ENCODE results near the gene RUBCN. TPM values are rescaled to one million over a fixed set of nuclear protein-coding genes. Genes with fewer than 3 reads are reported as not detected.

The RUBCN gene
- total and polyA plus RNA-seq, 2 experiments from 2014 or later, result 10.5 to 18.4 TPM

DNA sequence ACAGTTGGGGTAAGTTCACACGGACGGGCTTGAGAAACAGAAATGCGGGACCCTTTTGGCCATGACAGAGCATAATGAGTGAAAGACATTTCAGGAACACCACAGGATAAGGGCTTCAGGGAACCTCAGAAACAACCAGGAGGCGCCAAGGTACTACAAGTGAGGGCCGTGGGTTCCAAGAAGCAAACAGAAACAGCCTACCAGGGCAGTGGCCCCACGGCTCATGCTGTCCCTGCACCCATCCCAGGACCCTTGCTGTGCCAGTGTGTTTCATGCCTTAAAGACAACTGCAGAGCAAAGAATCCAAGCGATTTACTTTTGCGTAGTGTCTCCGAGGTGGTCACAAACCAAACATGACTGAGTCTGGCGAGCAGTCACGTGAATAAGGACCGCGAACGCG, 54.0 kb downstream of the RUBCN start:
- H3K9me3 ChIP-seq (ENCODE audit: low read depth), result no peaks in the 10 kb centered on the region
- no peak overlapping the region for H3K27ac ChIP-seq
- no peaks in the 10 kb centered on the region for H3K9me2 ChIP-seq (ENCODE audit: insufficient read depth)
- H3K36me3 ChIP-seq (ENCODE audit: low read depth), result peaks cover 6% of the 10 kb centered on the region; the same call in 1 of the 2 replicates
- TF ChIP-seq EZH2 (IDR thresholded peaks at IDR 0.05; ENCODE audit: insufficient read depth, poor library complexity, severe bottlenecking), result no peak
- H3K4me2 ChIP-seq (ENCODE audit: unreplicated experiment), result no peak overlapping the region
- DNase-seq, result no peak
- WGBS, 2 experiments (ENCODE audit: low coverage in 1 of 2, low lambda C conversion rate in 2 of 2, missing lambda C conversion rate in 2 of 2), result 94 to 95% methylated on average over 15 of the region's 15 CpGs
- H4K20me1 ChIP-seq (ENCODE audit: insufficient read depth), result no peaks in the 10 kb centered on the region
- H3F3A ChIP-seq (ENCODE audit: insufficient read depth), result no peaks in the 10 kb centered on the region
- in situ Hi-C loops (cut with MboI), result no loop called here
- no peaks in the 10 kb centered on the region for H3K79me2 ChIP-seq (ENCODE audit: insufficient read depth)
- H3K4me3 ChIP-seq, result no peak overlapping the region
- H3K4me1 ChIP-seq (ENCODE audit: insufficient read depth), result no peaks in the 10 kb centered on the region
- no peak overlapping the region for H2AFZ ChIP-seq
- no peaks in the 10 kb centered on the region for H3K27me3 ChIP-seq (replicated peaks; ENCODE audit: insufficient read depth)
- H3K9ac ChIP-seq, result no peak overlapping the region

DNA sequence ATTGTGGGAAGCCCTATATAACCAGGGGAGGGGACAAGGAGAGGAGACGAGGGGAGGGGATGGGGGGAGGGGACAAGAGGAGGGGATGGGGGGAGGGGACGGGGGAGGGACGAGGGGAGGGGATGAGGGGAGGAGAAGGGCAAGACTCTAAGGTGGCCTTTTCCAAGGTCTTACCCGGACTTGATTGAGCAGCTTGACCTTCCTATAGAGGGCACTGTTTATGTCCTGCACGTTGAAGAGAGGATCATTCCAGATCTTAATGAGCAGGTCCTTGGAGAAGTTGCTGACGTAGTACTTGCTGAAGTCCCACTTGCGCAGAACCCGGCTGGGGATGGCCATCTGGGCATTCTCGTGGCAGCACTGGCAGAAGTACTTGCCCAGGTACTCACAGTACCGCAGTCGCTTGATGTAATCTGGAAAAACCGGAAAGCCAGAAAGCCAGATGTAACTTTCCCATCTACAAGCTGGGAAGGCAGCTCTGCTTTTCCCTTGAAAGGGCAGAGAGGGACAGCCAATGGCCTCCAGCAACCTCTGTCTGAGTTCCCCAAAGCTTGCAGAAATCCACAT, 55.7 kb downstream of the RUBCN start:
- Histone ChIP-seq H2AFZ (no peak overlapping the region), H3K36me3 (ENCODE audit: low read depth) (peaks cover 6% of the 10 kb centered on the region; the same call in 1 of the 2 replicates), H3K27me3 (replicated peaks; ENCODE audit: insufficient read depth) (no peaks in the 10 kb centered on the region), H3K9ac (no peak overlapping the region), H3K79me2 (ENCODE audit: insufficient read depth) (no peaks in the 10 kb centered on the region), H3F3A (ENCODE audit: insufficient read depth) (no peaks in the 10 kb centered on the region), H3K4me2 (ENCODE audit: unreplicated experiment) (no peak overlapping the region), H3K9me2 (ENCODE audit: insufficient read depth) (no peaks in the 10 kb centered on the region), H3K27ac (no peak overlapping the region), H3K4me1 (ENCODE audit: insufficient read depth) (no peaks in the 10 kb centered on the region), H3K9me3 (ENCODE audit: low read depth) (no peaks in the 10 kb centered on the region), H4K20me1 (ENCODE audit: insufficient read depth) (no peaks in the 10 kb centered on the region), H3K4me3 (no peak overlapping the region)
- no peak for TF ChIP-seq EZH2 (IDR thresholded peaks at IDR 0.05; ENCODE audit: insufficient read depth, poor library complexity, severe bottlenecking)
- no peak for TF ChIP-seq EZH2phosphoT487 (IDR thresholded peaks at IDR 0.05; ENCODE audit: insufficient read depth, low read depth)
- in situ Hi-C loops (cut with MboI), result no loop called here
- WGBS, 2 experiments (ENCODE audit: low coverage in 1 of 2, low lambda C conversion rate in 2 of 2, missing lambda C conversion rate in 2 of 2), result 87 to 97% methylated on average over 7 to 12 of the region's 12 CpGs
- DNase-seq, result no peak

DNA sequence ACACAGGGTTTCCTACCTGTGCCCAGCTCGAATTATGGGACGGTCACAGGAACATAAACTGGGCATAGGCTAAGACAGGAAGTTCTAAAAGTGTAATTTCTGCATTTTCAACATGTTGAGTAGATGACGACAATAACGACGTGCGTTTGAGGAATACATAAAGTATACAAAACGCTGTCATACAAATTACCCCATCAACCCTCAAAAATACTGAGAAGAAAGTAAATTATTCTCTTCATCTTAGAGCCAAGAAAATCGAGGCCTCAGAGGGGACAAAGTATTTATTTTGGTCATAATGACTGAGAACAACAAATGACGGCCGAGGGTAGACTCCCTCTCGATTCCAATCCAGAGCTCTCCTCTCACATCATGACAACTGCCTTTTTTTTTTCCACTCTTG, 60.8 kb downstream of the RUBCN start:
- Histone ChIP-seq H3K9ac (no peak overlapping the region), H2AFZ (no peak overlapping the region), H3K4me3 (no peak overlapping the region), H3K9me3 (ENCODE audit: low read depth) (no peaks in the 10 kb centered on the region), H3K36me3 (ENCODE audit: low read depth) (no peaks in the 10 kb centered on the region; the same call in 1 of the 2 replicates), H3K27me3 (replicated peaks; ENCODE audit: insufficient read depth) (no peaks in the 10 kb centered on the region), H3K9me2 (ENCODE audit: insufficient read depth) (no peaks in the 10 kb centered on the region), H3K79me2 (ENCODE audit: insufficient read depth) (no peaks in the 10 kb centered on the region), H4K20me1 (ENCODE audit: insufficient read depth) (no peaks in the 10 kb centered on the region), H3K27ac (no peak overlapping the region), H3K4me2 (ENCODE audit: unreplicated experiment) (no peak overlapping the region), H3K4me1 (ENCODE audit: insufficient read depth) (no peaks in the 10 kb centered on the region), H3F3A (ENCODE audit: insufficient read depth) (no peaks in the 10 kb centered on the region)
- no peak for DNase-seq
- TF ChIP-seq EZH2phosphoT487 (IDR thresholded peaks at IDR 0.05; ENCODE audit: insufficient read depth, low read depth) (no peak), EZH2 (IDR thresholded peaks at IDR 0.05; ENCODE audit: insufficient read depth, poor library complexity, severe bottlenecking) (no peak)
- 89 to 93% methylated on average over 11 of the region's 11 CpGs for WGBS, 2 experiments (ENCODE audit: low coverage in 1 of 2, low lambda C conversion rate in 2 of 2, missing lambda C conversion rate in 2 of 2)
- in situ Hi-C loops (cut with MboI), result no loop called here

DNA sequence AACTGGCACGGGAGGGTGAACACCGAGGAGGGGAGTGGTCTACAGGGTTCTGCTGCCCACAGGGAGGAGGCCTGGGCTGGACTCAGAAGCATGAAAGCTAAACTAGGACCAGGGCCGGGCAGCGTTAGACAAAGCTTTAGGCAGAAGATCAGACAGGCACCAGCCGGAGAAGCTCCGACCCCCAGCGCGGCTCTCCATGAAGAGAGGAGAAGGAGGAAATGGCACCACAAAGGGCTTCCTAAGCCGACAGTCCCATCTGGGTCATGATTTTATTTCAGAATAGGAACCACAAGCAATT, 61.2 kb downstream of the RUBCN start:
- DNase-seq, result no peak
- H3K9me2 ChIP-seq (ENCODE audit: insufficient read depth), result no peaks in the 10 kb centered on the region
- 96 to 98% methylated on average over 9 of the region's 9 CpGs for WGBS, 2 experiments (ENCODE audit: low coverage in 1 of 2, low lambda C conversion rate in 2 of 2, missing lambda C conversion rate in 2 of 2)

More for the DNA sequence above, 61.2 kb downstream of the RUBCN start:
- Histone ChIP-seq H3F3A (ENCODE audit: insufficient read depth) (no peaks in the 10 kb centered on the region), H3K4me2 (ENCODE audit: unreplicated experiment) (no peak overlapping the region), H3K4me3 (no peak overlapping the region), H3K36me3 (ENCODE audit: low read depth) (no peaks in the 10 kb centered on the region; the same call in 1 of the 2 replicates), H3K27me3 (replicated peaks; ENCODE audit: insufficient read depth) (no peaks in the 10 kb centered on the region), H3K9ac (no peak overlapping the region), H3K9me3 (ENCODE audit: low read depth) (no peaks in the 10 kb centered on the region), H3K27ac (no peak overlapping the region), H4K20me1 (ENCODE audit: insufficient read depth) (no peaks in the 10 kb centered on the region), H2AFZ (no peak overlapping the region), H3K4me1 (ENCODE audit: insufficient read depth) (no peaks in the 10 kb centered on the region), H3K79me2 (ENCODE audit: insufficient read depth) (no peaks in the 10 kb centered on the region)
- no peak for TF ChIP-seq EZH2 (IDR thresholded peaks at IDR 0.05; ENCODE audit: insufficient read depth, poor library complexity, severe bottlenecking)
- no peak for TF ChIP-seq EZH2phosphoT487 (IDR thresholded peaks at IDR 0.05; ENCODE audit: insufficient read depth, low read depth)
- in situ Hi-C loops (cut with MboI), result no loop called here
